Measurements from ENCODE around the gene KRT2. TPM values are rescaled to one million over a fixed set of nuclear protein-coding genes. Genes with fewer than 3 reads are reported as not detected.
"Not testable (repeated sequence)": the region's sequence is repeated elsewhere in the genome, so short reads cannot be mapped to it uniquely, and the experiment has no call there.

Gene KRT2
- total and polyA plus RNA-seq, 2 donors (not counting 3 experiments of a cell fraction or from before 2014, with no cell fraction given), result not detected

GRCh38 chr12:52670506-52670905 lies 18.5 kb upstream of the KRT2 start:
- H3K4me3 ChIP-seq (replicated peaks in 1 of 3; ENCODE audit: insufficient read depth in 1 of 3, low read depth in 1 of 3, low read length in 3 of 3), result no peak overlapping the region
- H3K79me2 ChIP-seq (ENCODE audit: control insufficient read depth, insufficient read depth, low read length), result no peaks in the 10 kb centered on the region
- H3K9ac ChIP-seq (replicated peaks; ENCODE audit: extremely low read depth, insufficient read depth, low read length), result no peak overlapping the region
- no peak overlapping the region for H3K4me2 ChIP-seq (ENCODE audit: insufficient read depth, low read length)
- CTCF ChIA-PET, result no interaction called here
- TF ChIP-seq EZH2 (IDR thresholded peaks at IDR 0.05; ENCODE audit: borderline replicate concordance, low read depth, low read length, severe bottlenecking) (no peak), POLR2AphosphoS5 (IDR thresholded peaks at IDR 0.05; ENCODE audit: insufficient read depth, low read depth, low read length) (no peak), MAX (IDR thresholded peaks at IDR 0.05; ENCODE audit: insufficient read depth, insufficient read length) (no peak), FOS (IDR thresholded peaks at IDR 0.05; ENCODE audit: borderline replicate concordance, insufficient read depth, low read length) (no peak), MYC (IDR thresholded peaks at IDR 0.05; ENCODE audit: low read depth, low read length) (no peak), POLR2A (IDR thresholded peaks at IDR 0.05; ENCODE audit: low read depth, low read length) (no peak), JUN (IDR thresholded peaks at IDR 0.05; ENCODE audit: borderline replicate concordance, insufficient read depth, insufficient read length, low read depth) (no peak), GATA2 (IDR thresholded peaks at IDR 0.05; ENCODE audit: insufficient read depth, insufficient read length, low read depth, low read length) (no peak), CTCF (IDR thresholded peaks at IDR 0.05; ENCODE audit: extremely low read depth in 1 of 2, insufficient read depth in 1 of 2, low read depth in 1 of 2, low read length in 2 of 2) (no peak)
- H4K20me1 ChIP-seq (replicated peaks; ENCODE audit: control insufficient read depth, extremely low read depth, insufficient read depth, low read length), result no peaks in the 10 kb centered on the region
- H3K9me1 ChIP-seq (replicated peaks; ENCODE audit: control insufficient read depth, extremely low read depth, insufficient read depth, low read length), result no peaks in the 10 kb centered on the region
- H3K27ac ChIP-seq (ENCODE audit: insufficient read depth, low read depth, low read length), result no peak overlapping the region
- no peaks in the 10 kb centered on the region for H3K36me3 ChIP-seq (ENCODE audit: control insufficient read depth in 2 of 2, extremely low read depth in 1 of 2, insufficient read depth in 2 of 2, low read length in 2 of 2)
- peaks cover 0 to 3% of the 10 kb centered on the region in 2 experiments for H3K27me3 ChIP-seq (ENCODE audit: control insufficient read depth in 2 of 2, insufficient read depth in 2 of 2, low read length in 2 of 2)
- no peaks in the 10 kb centered on the region for H3K4me1 ChIP-seq (ENCODE audit: control insufficient read depth, extremely low read depth, insufficient read depth, low read length)
- BruUV-seq (replicated peaks), result no TSS peak
- no peak for FAIRE-seq
- no peaks in the 10 kb centered on the region for H3K9me3 ChIP-seq (replicated peaks; ENCODE audit: control insufficient read depth, insufficient read depth, low read length)
- intact Hi-C loops (cut with micrococcal nuclease) (no loop called here), dilution Hi-C loops (cut with MboI; ENCODE audit: extremely low pct_ligation_motif_present, low sequenced_read_pairs) (no loop called here)
- no peak overlapping the region for H2AFZ ChIP-seq (ENCODE audit: low read depth, low read length)
- POLR2A ChIA-PET, result no interaction called here
- no peak for DNase-seq (ENCODE audit: low read depth, low spot score)

GRCh38 chr12:52669941-52670340 lies 17.9 kb upstream of the KRT2 start:
- H3K36me3 ChIP-seq (ENCODE audit: control insufficient read depth in 2 of 2, extremely low read depth in 1 of 2, insufficient read depth in 2 of 2, low read length in 2 of 2); H3K9ac ChIP-seq (replicated peaks; ENCODE audit: extremely low read depth, insufficient read depth, low read length); H4K20me1 ChIP-seq (replicated peaks; ENCODE audit: control insufficient read depth, extremely low read depth, insufficient read depth, low read length); POLR2A ChIA-PET; dilution Hi-C loops (cut with MboI; ENCODE audit: extremely low pct_ligation_motif_present, low sequenced_read_pairs); DNase-seq (ENCODE audit: low read depth, low spot score); BruUV-seq (replicated peaks); intact Hi-C loops (cut with micrococcal nuclease); FAIRE-seq; H3K79me2 ChIP-seq (ENCODE audit: control insufficient read depth, insufficient read depth, low read length); H2AFZ ChIP-seq (ENCODE audit: low read depth, low read length); H3K27me3 ChIP-seq (ENCODE audit: control insufficient read depth in 2 of 2, insufficient read depth in 2 of 2, low read length in 2 of 2); H3K9me3 ChIP-seq (replicated peaks; ENCODE audit: control insufficient read depth, insufficient read depth, low read length); H3K9me1 ChIP-seq (replicated peaks; ENCODE audit: control insufficient read depth, extremely low read depth, insufficient read depth, low read length); H3K4me3 ChIP-seq (replicated peaks in 1 of 3; ENCODE audit: insufficient read depth in 1 of 3, low read depth in 1 of 3, low read length in 3 of 3); H3K4me2 ChIP-seq (ENCODE audit: insufficient read depth, low read length); CTCF ChIA-PET; H3K4me1 ChIP-seq (ENCODE audit: control insufficient read depth, extremely low read depth, insufficient read depth, low read length); H3K27ac ChIP-seq (ENCODE audit: insufficient read depth, low read depth, low read length): not testable (repeated sequence)

Data from endothelial cell of umbilical vein (primary cell).